Fibroblast of lung (primary cell): ENCODE data around the gene FADD. TPM values are rescaled to one million over a fixed set of nuclear protein-coding genes. Genes with fewer than 3 reads are reported as not detected.

Experiments used
- DNase-seq, 2 donors: peaks; one replicate each; pipeline versions ENCODE4 v3.0.0 to v3.0.0-alpha.2; 2010; ENCODE audit warnings: low read depth in 2 of 2
- H2AFZ ChIP-seq: 2 replicates; pipeline ENCODE4 v1.5.1; 2012; ENCODE audit warnings: low read length, control low read depth, inconsistent platforms
- H3K27ac ChIP-seq: 2 replicates; pipeline ENCODE4 v1.5.1; 2011; ENCODE audit warnings: low read length, control low read depth; ENCODE audit not compliant: insufficient read depth
- H3K27me3 ChIP-seq: 2 replicates; pipeline ENCODE4 v1.5.1; 2011; ENCODE audit warnings: mild to moderate bottlenecking, low read length; ENCODE audit not compliant: control insufficient read depth, insufficient read depth
- H3K36me3 ChIP-seq: 2 replicates; pipeline ENCODE4 v1.5.1; 2011; ENCODE audit warnings: low read length; ENCODE audit not compliant: control insufficient read depth, insufficient read depth
- H3K4me1 ChIP-seq: 2 replicates; pipeline ENCODE4 v1.5.1; 2011; ENCODE audit warnings: low read length; ENCODE audit not compliant: control insufficient read depth, insufficient read depth; ENCODE audit errors: extremely low read depth
- H3K4me2 ChIP-seq: 2 replicates; pipeline ENCODE4 v1.5.1; 2011; ENCODE audit warnings: low read length, control low read depth; ENCODE audit not compliant: insufficient read depth; ENCODE audit errors: extremely low read depth
- H3K4me3 ChIP-seq, 4 experiments: fragments of 200-600 bp in 1 of 4; sonication (generic) in 1 of 4; replicated peaks in 1 of 4; 2 replicates each; pipeline ENCODE4 v1.5.1; 2011 to 2016; ENCODE audit warnings: low read length in 4 of 4, low read depth in 3 of 4, mild to moderate bottlenecking in 3 of 4, control low read depth in 2 of 4, inconsistent platforms in 1 of 4, mixed read lengths in 1 of 4; ENCODE audit not compliant: insufficient read depth in 1 of 4; ENCODE audit errors: control extremely low read depth in 1 of 4
- H3K79me2 ChIP-seq: 2 replicates; pipeline ENCODE4 v1.5.1; 2012; ENCODE audit warnings: mild to moderate bottlenecking, low read length, inconsistent platforms; ENCODE audit not compliant: control insufficient read depth, insufficient read depth
- H3K9ac ChIP-seq: 2 replicates; pipeline ENCODE4 v1.5.1; 2011; ENCODE audit warnings: mild to moderate bottlenecking, low read length, control low read depth; ENCODE audit not compliant: insufficient read depth
- H3K9me3 ChIP-seq: 2 replicates; pipeline ENCODE4 v1.5.1; 2012; ENCODE audit warnings: low read depth, low read length; ENCODE audit not compliant: control insufficient read depth, insufficient read depth
- H4K20me1 ChIP-seq: 2 replicates; pipeline ENCODE4 v1.5.1; 2011; ENCODE audit warnings: low read length; ENCODE audit not compliant: control insufficient read depth, insufficient read depth; ENCODE audit errors: extremely low read depth
- CTCF ChIP-seq, 2 donors: IDR thresholded peaks in 1 of 2; conservative IDR thresholded peaks in 1 of 2; 1 replicate in 1 of 2; 2 replicates in 1 of 2; pipeline ENCODE4 v1.5.1; 2011 to 2012; ENCODE audit warnings: low read length in 2 of 2, control low read depth in 1 of 2, inconsistent platforms in 1 of 2, low read depth in 1 of 2, mild to moderate bottlenecking in 1 of 2
- EZH2 ChIP-seq: IDR thresholded peaks from 2 replicates; pipeline ENCODE4 v1.5.1; 2012; ENCODE audit warnings: low read length, control low read depth, mild to moderate bottlenecking; ENCODE audit errors: missing control alignments
- polyA plus RNA-seq, 2 donors: library from polyadenylated mRNA; depleted of rRNA in 1 of 2; stranded (reverse) in 1 of 2; unstranded in 1 of 2; fragments of >200 nt; gene quantifications; 2 replicates each; pipeline ENCODE4 v1.2.1, GENCODE V29; 2011 to 2012; ENCODE audit warnings: missing spikeins in 1 of 2
- total RNA-seq: library from RNA; depleted of rRNA; stranded (reverse); fragments of >200 nt; gene quantifications from 2 replicates; pipeline ENCODE4 v1.2.1, GENCODE V29; 2014

The FADD gene
- total and polyA plus RNA-seq, 2 donors (not counting 1 experiment from before 2014, with no cell fraction given) = 26.3 to 32.0 TPM

- no peak overlapping the region for H3K27ac ChIP-seq
- TF ChIP-seq EZH2 (no peak), CTCF (conservative IDR thresholded peaks at IDR 0.05 in 1 of 2, IDR thresholded peaks at IDR 0.05 in 1 of 2; ENCODE audit: low read depth in 1 of 2, low read length in 2 of 2) (no peak)
- no peak for DNase-seq
- no peak overlapping the region for H3K9ac ChIP-seq
- H4K20me1 ChIP-seq = no peaks in the 10 kb centered on the region
- no peak overlapping the region for H3K4me2 ChIP-seq
- H3K27me3 ChIP-seq = peaks cover 7% of the 10 kb centered on the region
- no peak overlapping the region for H2AFZ ChIP-seq
- H3K36me3 ChIP-seq = no peaks in the 10 kb centered on the region
- H3K9me3 ChIP-seq = no peaks in the 10 kb centered on the region
- no peaks in the 10 kb centered on the region for H3K79me2 ChIP-seq
- H3K4me1 ChIP-seq = no peaks in the 10 kb centered on the region
- H3K4me3 ChIP-seq = no peak overlapping the region
Measured at GRCh38 chr11:70252844-70253243, 49.7 kb downstream of the FADD start.

DNA sequence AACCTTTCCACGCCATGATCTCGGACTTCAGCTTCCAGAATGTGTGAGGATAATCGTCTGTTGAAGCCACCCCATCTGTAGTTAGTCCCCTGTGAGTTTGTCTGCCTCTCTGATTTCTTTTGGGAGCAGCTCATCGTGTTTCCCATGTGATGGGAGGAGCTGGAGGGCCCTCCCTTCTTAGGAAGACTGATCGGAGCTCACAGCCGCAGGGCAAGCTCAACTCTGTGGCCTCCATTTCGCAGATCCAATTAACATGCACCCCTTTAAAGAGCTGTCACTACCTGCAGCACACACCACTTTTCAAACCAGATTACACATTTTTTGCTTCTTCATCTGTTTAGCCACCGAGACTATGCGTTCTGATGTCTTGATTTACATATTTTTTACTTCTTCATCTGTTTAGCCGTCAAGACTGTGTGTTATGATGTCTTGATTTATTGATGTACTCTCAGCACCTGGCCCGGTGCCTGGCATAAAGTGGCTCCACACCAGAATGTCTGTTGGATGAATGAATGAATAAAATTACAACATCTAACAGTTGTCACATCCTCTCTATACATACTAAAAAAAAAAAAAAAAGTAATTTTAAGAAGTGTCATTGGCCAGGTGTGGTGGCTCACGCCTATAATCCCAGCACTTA, 52.5 kb downstream of the FADD start:
- H3K4me2 ChIP-seq = no peak overlapping the region
- H3K27me3 ChIP-seq = peaks cover 7% of the 10 kb centered on the region
- TF ChIP-seq CTCF (conservative IDR thresholded peaks at IDR 0.05 in 1 of 2, IDR thresholded peaks at IDR 0.05 in 1 of 2; ENCODE audit: low read depth in 1 of 2, low read length in 2 of 2) (no peak), EZH2 (no peak)
- no peak for DNase-seq
- H3K4me3 ChIP-seq = no peak overlapping the region
- H3K4me1 ChIP-seq = no peaks in the 10 kb centered on the region
- H3K36me3 ChIP-seq = no peaks in the 10 kb centered on the region
- no peaks in the 10 kb centered on the region for H4K20me1 ChIP-seq
- H2AFZ ChIP-seq = no peak overlapping the region
- no peak overlapping the region for H3K9ac ChIP-seq
- no peaks in the 10 kb centered on the region for H3K79me2 ChIP-seq
- no peaks in the 10 kb centered on the region for H3K9me3 ChIP-seq
- no peak overlapping the region for H3K27ac ChIP-seq

Other genes starting within 250 kb of the FADD start
- gene ANO1, start 125.0 kb upstream of the FADD start, total RNA-seq = 0.26 and 0.99 TPM in 2 replicates
- 1.9 and 4.1 TPM in 2 replicates for gene ANO1, start 125.0 kb upstream of the FADD start, polyA plus RNA-seq
- 38.8 and 43.1 TPM in 2 replicates for gene PPFIA1, start 67.4 kb downstream of the FADD start, total RNA-seq
- gene PPFIA1, start 67.4 kb downstream of the FADD start, polyA plus RNA-seq = 39.8 and 41.8 TPM in 2 replicates
- gene CTTN, start 195.2 kb downstream of the FADD start, total RNA-seq = 378 and 428 TPM in 2 replicates
- 198 and 210 TPM in 2 replicates for gene CTTN, start 195.2 kb downstream of the FADD start, polyA plus RNA-seq